IMR-90 (cell line): ENCODE data around the gene DIPK1A.

Experiments used
- MXI1 ChIP-seq: IDR thresholded peaks from 2 replicates; pipeline ENCODE4 v1.6.1; 2012; ENCODE audit warnings: low read depth, mild to moderate bottlenecking, low read length, moderate library complexity, borderline replicate concordance
- RAD21 ChIP-seq: IDR thresholded peaks from 2 replicates; pipeline ENCODE4 v1.6.1; 2012; ENCODE audit warnings: low read length, improper control_type of control experiment
- RFX5 ChIP-seq: IDR thresholded peaks from 2 replicates; pipeline ENCODE4 v1.8.0; 2012; ENCODE audit warnings: low read depth, mild to moderate bottlenecking, low read length, moderate library complexity
- TF ChIP-seq, protein P1 (sequence below): conservative IDR thresholded peaks from 2 replicates; pipeline ENCODE4 v1.5.1; 2012; ENCODE audit warnings: mild to moderate bottlenecking, low read depth, low read length, improper control_type of control experiment
- TF ChIP-seq, protein P2 (sequence below): fragments of 150-350 bp; IDR thresholded peaks from 2 replicates; pipeline ENCODE4 v1.6.1; 2017; ENCODE audit warnings: mild to moderate bottlenecking, antibody characterized with exemption, low read length, low read depth

DNA sequence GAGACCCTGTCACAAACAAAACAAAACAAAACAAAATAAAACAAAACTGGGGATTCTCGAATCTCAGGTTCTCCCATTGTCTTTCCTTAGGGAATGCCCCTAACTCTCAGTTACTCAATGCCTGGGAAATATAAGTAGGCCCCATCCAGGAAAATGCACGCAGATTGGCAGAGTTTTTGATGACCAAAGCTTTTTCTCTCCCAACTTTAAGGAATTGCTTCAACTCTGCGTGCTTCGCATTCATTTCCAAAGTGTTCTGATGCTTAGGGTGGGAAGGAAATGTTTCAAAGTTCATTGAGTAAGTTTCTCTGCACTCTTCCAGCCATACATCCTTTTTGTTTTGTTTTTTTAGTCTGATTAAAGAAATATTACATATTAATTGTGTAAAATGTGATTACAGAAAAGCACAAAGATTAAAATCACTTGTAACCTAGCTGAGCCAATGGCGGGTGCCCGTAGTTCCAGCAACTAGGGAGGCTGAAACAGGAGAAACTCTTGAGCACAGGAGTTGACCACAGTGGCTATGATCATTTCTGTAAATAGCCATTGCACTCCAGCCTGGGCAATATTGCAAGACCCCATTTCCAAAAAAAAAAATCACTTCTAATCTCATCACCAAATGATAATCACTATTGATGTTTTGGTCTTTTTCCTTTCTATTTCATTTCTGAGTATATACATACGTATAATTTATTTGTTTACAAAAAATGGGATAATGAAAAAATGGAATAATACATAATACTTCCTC, 157.9 kb downstream of the DIPK1A start:
- TF ChIP-seq, protein P1, sequence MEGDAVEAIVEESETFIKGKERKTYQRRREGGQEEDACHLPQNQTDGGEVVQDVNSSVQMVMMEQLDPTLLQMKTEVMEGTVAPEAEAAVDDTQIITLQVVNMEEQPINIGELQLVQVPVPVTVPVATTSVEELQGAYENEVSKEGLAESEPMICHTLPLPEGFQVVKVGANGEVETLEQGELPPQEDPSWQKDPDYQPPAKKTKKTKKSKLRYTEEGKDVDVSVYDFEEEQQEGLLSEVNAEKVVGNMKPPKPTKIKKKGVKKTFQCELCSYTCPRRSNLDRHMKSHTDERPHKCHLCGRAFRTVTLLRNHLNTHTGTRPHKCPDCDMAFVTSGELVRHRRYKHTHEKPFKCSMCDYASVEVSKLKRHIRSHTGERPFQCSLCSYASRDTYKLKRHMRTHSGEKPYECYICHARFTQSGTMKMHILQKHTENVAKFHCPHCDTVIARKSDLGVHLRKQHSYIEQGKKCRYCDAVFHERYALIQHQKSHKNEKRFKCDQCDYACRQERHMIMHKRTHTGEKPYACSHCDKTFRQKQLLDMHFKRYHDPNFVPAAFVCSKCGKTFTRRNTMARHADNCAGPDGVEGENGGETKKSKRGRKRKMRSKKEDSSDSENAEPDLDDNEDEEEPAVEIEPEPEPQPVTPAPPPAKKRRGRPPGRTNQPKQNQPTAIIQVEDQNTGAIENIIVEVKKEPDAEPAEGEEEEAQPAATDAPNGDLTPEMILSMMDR, result no peak
- TF ChIP-seq MXI1 (no peak), RFX5 (no peak), RAD21 (no peak)
- TF ChIP-seq, protein P2, sequence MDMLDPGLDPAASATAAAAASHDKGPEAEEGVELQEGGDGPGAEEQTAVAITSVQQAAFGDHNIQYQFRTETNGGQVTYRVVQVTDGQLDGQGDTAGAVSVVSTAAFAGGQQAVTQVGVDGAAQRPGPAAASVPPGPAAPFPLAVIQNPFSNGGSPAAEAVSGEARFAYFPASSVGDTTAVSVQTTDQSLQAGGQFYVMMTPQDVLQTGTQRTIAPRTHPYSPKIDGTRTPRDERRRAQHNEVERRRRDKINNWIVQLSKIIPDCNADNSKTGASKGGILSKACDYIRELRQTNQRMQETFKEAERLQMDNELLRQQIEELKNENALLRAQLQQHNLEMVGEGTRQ, result no peak
